ENCODE measurements around the gene ARHGAP10. TPM values are rescaled to one million over a fixed set of nuclear protein-coding genes. Genes with fewer than 3 reads are reported as not detected.

Gene ARHGAP10
- total and polyA plus RNA-seq, 2 donors (not counting 1 experiment from before 2014, with no cell fraction given), result 0.10 to 0.34 TPM

- Histone ChIP-seq H3K36me3 (replicated peaks in 1 of 2; ENCODE audit: control extremely low read depth in 1 of 2, control insufficient read depth in 1 of 2, extremely low read depth in 1 of 2, insufficient read depth in 2 of 2, low read length in 1 of 2) (no peaks in the 10 kb centered on the region), H3K4me2 (replicated peaks; ENCODE audit: low read depth, low read length, poor library complexity, severe bottlenecking) (no peak overlapping the region), H3K9ac (ENCODE audit: low read length) (no peak overlapping the region), H3K4me3 (ENCODE audit: control extremely low read depth in 1 of 5, extremely low read depth in 1 of 5, insufficient read depth in 1 of 5, low read depth in 2 of 5, low read length in 4 of 5) (no peak overlapping the region), H4K20me1 (ENCODE audit: control insufficient read depth, insufficient read depth, low read length, poor library complexity, severe bottlenecking) (no peaks in the 10 kb centered on the region), H3K27ac (ENCODE audit: low read length in 2 of 2) (no peak overlapping the region), H3K27me3 (replicated peaks in 1 of 4; ENCODE audit: control extremely low read depth in 1 of 4, control insufficient read depth in 3 of 4, insufficient read depth in 4 of 4, low read length in 3 of 4) (no peaks in the 10 kb centered on the region), H3K79me2 (ENCODE audit: control insufficient read depth, insufficient read depth, low read length) (no peaks in the 10 kb centered on the region), H3K9me3 (ENCODE audit: control extremely low read depth in 1 of 3, control insufficient read depth in 2 of 3, insufficient read depth in 1 of 3, low read length in 2 of 3) (peaks cover 0 to 8% (median 0%) of the 10 kb centered on the region in 3 donors), H3K4me1 (ENCODE audit: control insufficient read depth in 2 of 2, insufficient read depth in 2 of 2, low read length in 2 of 2) (no peaks in the 10 kb centered on the region), H2AFZ (ENCODE audit: insufficient read depth, low read depth, low read length, poor library complexity, severe bottlenecking) (no peak overlapping the region)
- no peak overlapping the region for H3K27ac Mint-ChIP-seq
- ChIA-PET CTCF (interaction anchor here (0.6 kb wide), 1 partner anchor 632 kb away, joined by 3 read pairs; no protein-coding TSS in a partner anchor), POLR2A (no interaction called here)
- H3K27me3 Mint-ChIP-seq, result peaks cover 9% of the 10 kb centered on the region
- intact Hi-C loops (cut with micrococcal nuclease), result no loop called here
- H3K4me1 Mint-ChIP-seq, result no peaks in the 10 kb centered on the region
- TF ChIP-seq CTCF (IDR thresholded peaks at IDR 0.05), result no peak
- no peaks in the 10 kb centered on the region for H3K9me3 Mint-ChIP-seq (ENCODE audit: insufficient read depth)
- no peak for ATAC-seq (ENCODE audit: low read depth)
- no peak overlapping the region for H3K4me3 Mint-ChIP-seq
- WGBS (ENCODE audit: insufficient coverage), result 76% methylated on average over 3 of the region's 3 CpGs
- DNase-seq, result no peak
Measured at GRCh38 chr4:147985376-147985775, 253.5 kb downstream of the ARHGAP10 start.

GRCh38 chr4:147987252-147987651 is 255.4 kb downstream of the ARHGAP10 start:
- Mint-ChIP-seq H3K4me1 (no peaks in the 10 kb centered on the region), H3K27ac (no peak overlapping the region), H3K4me3 (no peak overlapping the region), H3K27me3 (peaks cover 3% of the 10 kb centered on the region), H3K9me3 (ENCODE audit: insufficient read depth) (no peaks in the 10 kb centered on the region)
- ATAC-seq (ENCODE audit: low read depth) (no peak), DNase-seq (no peak)
- POLR2A ChIA-PET, result no interaction called here
- intact Hi-C loops (cut with micrococcal nuclease), result no loop called here
- Histone ChIP-seq H3K79me2 (ENCODE audit: control insufficient read depth, insufficient read depth, low read length) (no peaks in the 10 kb centered on the region), H3K27ac (ENCODE audit: low read length in 2 of 2) (no peak overlapping the region), H3K4me3 (ENCODE audit: control extremely low read depth in 1 of 5, extremely low read depth in 1 of 5, insufficient read depth in 1 of 5, low read depth in 2 of 5, low read length in 4 of 5) (no peak overlapping the region), H3K36me3 (replicated peaks in 1 of 2; ENCODE audit: control extremely low read depth in 1 of 2, control insufficient read depth in 1 of 2, extremely low read depth in 1 of 2, insufficient read depth in 2 of 2, low read length in 1 of 2) (no peaks in the 10 kb centered on the region), H3K4me1 (ENCODE audit: control insufficient read depth in 2 of 2, insufficient read depth in 2 of 2, low read length in 2 of 2) (no peaks in the 10 kb centered on the region), H4K20me1 (ENCODE audit: control insufficient read depth, insufficient read depth, low read length, poor library complexity, severe bottlenecking) (no peaks in the 10 kb centered on the region), H3K27me3 (replicated peaks in 1 of 4; ENCODE audit: control extremely low read depth in 1 of 4, control insufficient read depth in 3 of 4, insufficient read depth in 4 of 4, low read length in 3 of 4) (no peaks in the 10 kb centered on the region), H3K9me3 (ENCODE audit: control extremely low read depth in 1 of 3, control insufficient read depth in 2 of 3, insufficient read depth in 1 of 3, low read length in 2 of 3) (peaks cover 0 to 8% (median 0%) of the 10 kb centered on the region in 3 donors), H3K4me2 (replicated peaks; ENCODE audit: low read depth, low read length, poor library complexity, severe bottlenecking) (no peak overlapping the region), H2AFZ (ENCODE audit: insufficient read depth, low read depth, low read length, poor library complexity, severe bottlenecking) (no peak overlapping the region), H3K9ac (ENCODE audit: low read length) (no peak overlapping the region)
- TF ChIP-seq CTCF (IDR thresholded peaks at IDR 0.05), result no peak
- TF ChIP-seq EZH2 (IDR thresholded peaks at IDR 0.05; ENCODE audit: borderline replicate concordance, insufficient read depth, low read depth, low read length, poor library complexity, severe bottlenecking), result no peak
- WGBS (ENCODE audit: insufficient coverage), result 60% methylated on average over 2 of the region's 4 CpGs
- CTCF ChIA-PET, result no interaction called here

Data from B cell (primary cell).